ENCODE results near the gene ZNF652.
"Not testable (repeated sequence)": the region's sequence is repeated elsewhere in the genome, so short reads cannot be mapped to it uniquely, and the experiment has no call there.

Gene ZNF652

DNA sequence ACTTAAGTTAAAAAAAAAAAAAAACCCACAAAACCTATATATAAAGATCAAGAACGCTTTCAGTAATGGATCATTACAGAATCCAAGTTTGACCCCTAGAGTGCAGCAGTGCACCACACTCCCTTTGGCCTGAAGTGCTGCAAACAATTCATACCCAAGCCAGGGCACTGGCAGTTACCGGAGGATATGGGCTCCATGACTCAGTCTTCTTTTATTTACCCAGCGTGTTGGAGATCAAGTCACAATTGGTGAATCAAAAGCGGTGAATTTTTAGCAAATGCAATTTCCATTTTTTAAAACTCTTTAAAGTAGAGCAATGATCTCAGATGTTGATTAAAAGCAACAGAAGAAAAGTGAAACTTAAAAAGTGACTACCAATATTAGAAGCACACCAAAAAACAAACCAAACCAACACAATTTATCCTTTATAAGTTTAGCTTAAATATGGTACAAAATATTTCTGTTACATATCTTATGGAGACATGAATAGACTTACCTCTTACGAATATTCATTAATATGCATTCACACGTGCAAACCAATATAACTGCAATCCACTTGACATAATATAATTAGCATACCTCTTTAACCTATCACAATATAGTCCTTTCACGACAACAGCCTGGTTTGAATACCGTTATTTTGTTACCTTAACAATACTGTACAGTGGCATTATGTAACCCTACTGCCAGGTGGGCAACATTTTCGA lies 46.3 kb downstream of the ZNF652 start:
- DNase-seq (ENCODE audit: low read depth in 2 of 2) = peak; percentile 53 to 67

DNA sequence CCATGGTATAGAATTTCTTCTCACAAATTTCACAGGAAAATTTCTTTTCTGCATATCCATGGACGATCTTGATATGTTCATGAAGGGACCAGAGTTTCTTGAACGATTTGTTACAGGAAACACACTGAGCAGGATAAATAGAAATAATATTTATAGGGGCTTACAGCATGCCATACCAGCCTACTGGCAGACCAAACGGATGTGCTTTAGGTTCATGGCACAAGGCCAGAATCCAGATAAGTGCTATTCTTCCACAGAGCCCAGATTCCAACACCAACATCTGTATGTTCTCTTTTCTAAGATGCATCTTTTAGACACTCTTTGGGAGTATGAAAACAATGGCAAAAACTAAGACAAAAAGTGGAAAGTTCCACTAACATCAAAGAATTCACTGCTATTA lies 49.3 kb downstream of the ZNF652 start:
- no peak for DNase-seq (ENCODE audit: low read depth in 2 of 2)

DNA sequence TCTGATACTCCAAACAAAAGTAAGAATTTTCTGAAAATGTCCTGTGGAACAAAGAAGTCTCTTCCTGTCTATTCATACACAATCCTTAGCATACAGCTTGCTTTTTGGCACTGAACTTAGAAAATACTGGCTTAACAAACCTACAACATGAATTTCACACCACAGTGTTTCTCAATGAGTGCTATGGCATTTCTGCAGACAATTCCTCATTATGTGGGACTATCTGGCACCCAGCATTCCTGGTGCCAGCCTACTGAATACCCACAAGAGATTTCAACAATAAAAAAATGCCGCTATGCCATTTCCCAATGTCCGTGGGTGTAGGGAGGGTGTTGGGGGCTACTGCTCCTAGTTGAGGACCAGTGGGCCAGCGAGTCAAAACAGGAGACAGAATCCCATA lies 62.1 kb downstream of the ZNF652 start:
- DNase-seq (ENCODE audit: low read depth in 2 of 2) = no peak

DNA sequence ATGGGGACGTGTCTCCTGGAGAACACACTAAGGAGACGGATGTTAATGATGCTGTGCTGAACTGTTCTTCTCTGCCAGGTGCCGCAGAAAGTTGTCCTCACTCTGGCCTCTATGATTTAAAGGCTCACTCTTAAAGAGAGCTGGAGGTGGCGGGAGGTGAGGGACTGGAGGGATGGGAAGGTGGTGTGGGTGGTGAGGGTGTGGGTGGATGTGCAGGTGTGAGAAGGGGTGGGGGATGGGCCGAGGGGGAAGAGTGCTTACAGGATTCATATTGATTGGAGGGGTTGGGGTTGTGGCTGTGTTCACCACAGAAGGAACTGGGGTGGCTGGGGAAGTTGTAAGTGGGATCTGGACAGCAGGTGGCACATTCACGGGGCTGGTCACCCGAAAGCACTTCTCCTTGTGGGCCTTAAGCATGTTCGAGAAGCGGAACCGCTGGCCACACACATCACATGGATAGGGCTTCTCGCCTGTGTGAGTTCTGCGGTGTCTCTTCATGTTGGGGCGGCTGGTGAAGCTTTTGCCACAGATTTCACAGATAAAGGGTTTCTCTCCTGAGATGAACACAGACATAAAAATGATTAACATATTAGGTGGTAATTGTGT lies 63.6 kb downstream of the ZNF652 start:
- DNase-seq (ENCODE audit: low read depth in 2 of 2) = no peak

DNA sequence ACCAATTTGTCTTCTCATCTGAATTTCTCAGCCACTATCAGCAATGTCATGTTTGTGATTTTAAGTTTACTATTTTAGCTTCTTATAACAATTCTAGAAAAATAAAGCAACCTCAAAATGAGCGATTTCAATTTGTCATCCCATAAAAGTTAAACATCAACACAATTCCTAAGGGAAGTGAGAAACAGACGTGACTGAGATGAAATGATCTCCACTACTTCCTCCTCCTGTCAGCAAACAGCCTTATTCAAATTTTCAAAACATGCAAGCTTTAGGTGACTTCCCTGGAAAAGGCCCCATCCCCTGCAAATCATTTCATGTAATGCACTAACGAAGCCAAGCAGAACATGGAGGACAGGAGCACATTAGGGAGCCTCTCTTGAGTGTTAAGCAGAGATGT lies 64.9 kb downstream of the ZNF652 start:
- no peak for DNase-seq (ENCODE audit: low read depth in 2 of 2)

DNA sequence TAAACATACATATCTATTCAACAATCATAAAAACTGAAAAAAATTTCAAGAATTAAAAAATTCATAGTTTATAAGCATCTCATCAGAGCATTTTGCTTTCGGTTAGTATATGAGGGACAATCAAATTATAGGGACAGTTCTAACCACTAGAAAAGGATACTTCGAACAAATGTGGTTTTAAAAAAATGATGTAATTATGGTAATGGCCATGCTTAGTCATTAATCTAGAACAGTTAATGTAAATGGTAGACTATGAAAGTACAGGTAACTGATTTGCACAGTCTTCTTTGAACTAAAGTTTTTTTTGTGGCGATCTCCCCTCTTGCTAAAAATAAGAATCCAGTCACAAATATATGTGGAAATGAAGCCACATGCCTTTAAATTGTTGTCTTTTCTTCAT lies 67.9 kb downstream of the ZNF652 start:
- DNase-seq (ENCODE audit: low read depth in 2 of 2) = no peak

DNA sequence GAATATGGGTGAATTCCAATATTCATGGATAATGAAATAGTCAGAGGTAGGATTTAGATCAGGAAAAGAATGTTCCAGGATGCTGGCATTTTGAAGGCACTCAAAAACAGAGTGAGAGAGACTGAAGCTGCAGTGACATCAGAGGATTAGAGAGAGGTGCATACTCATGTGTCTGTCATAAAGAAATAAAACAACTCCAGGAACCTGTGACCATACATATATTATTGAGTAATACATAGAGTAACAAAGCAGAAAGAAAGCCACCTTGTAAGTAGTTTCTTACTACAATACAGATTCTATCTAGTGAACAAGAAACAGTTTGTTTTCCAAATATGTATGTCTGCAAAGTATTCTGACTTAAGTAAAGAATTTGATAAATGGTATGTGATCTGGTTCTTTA lies 69.1 kb downstream of the ZNF652 start:
- DNase-seq (ENCODE audit: low read depth in 2 of 2) = no peak

DNA sequence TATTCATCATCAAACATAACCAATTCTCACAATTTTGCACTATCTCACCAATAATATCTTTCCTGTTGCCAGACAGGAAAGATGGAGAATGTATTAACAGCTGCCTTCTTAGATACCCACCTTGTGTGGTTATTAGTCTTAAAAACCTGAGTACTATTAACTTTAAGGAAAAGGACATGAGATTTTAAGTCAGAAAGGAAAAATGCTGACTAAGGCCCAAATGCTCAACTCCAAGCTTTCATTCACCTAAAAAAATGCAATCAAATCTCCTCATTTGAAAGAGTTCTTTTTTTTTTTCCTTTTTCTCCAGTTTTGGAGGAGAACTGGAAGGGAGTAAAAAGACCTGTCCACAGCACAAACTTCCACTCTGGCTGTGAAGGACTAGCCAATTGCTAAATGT lies 70.1 kb downstream of the ZNF652 start:
- DNase-seq (ENCODE audit: low read depth in 2 of 2) = no peak

DNA sequence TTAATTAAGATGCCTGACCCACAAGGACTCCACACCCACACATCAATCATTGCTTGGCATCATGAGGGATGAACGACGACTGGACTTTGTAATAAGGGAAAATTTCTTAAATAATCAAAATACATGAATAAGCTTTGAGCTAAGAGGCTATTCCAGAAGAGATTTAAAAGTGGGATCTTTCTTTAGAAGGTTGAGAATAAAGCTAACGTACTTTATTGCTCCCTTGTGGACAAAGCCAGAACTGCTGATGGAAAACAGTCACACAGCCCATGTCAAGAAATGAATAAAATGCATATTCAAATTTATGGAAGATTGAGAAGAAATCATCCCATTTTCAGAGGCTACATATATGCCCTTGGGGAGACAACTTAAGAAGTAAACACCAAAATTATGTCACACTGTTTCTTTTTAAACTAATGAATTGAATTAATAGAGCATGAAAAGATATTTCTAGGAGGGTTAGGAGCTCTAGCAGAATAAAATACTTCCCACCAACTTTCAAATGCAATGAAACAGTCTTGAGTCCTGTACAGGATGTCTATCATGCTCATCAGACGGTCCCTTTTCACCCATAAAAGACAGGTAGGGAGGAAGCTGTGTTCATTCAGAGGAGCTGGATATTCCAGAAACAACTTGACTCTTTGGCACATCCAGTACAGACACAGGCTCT lies 71.2 kb downstream of the ZNF652 start:
- DNase-seq (ENCODE audit: low read depth in 2 of 2) = no peak

DNA sequence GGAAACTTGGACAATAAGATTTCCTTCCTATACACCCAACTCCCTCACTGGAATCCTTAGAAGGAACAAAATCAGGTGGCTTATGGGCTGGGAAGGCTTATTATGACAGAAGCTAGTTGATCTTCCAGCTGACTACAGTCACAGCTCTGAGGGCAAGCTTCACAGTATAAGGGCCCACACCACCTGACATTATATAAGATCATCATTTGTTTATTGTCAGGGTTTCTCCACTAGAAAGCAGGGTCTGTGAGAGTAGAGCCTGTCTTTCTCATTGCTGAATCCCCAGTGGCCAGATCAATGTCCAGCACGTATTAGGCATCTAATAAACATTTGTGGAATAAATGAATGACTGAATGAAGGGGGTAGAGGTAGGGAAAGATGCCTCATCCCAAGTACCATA lies 73.7 kb downstream of the ZNF652 start:
- no peak for DNase-seq (ENCODE audit: low read depth in 2 of 2)

DNA sequence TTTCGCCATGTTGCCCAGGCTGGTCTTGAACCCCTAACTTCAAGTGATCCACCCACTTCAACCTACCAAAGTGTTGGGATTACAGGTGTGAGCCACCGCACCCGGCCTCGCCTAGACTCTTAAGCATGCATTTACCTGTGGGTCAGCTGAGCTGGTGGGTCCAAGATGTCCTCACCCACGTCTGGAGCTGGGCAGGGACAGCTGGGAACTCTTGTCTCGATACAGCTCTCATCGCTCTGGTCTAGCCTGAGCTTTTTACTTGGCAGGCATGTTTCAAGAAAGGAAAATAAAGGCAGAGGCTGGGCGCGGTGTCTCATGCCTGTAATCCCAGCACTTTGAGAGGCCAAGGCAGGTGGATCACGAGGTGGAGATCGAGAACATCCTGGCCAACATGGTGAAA lies 74.6 kb downstream of the ZNF652 start:
- no peak for DNase-seq (ENCODE audit: low read depth in 2 of 2)

DNA sequence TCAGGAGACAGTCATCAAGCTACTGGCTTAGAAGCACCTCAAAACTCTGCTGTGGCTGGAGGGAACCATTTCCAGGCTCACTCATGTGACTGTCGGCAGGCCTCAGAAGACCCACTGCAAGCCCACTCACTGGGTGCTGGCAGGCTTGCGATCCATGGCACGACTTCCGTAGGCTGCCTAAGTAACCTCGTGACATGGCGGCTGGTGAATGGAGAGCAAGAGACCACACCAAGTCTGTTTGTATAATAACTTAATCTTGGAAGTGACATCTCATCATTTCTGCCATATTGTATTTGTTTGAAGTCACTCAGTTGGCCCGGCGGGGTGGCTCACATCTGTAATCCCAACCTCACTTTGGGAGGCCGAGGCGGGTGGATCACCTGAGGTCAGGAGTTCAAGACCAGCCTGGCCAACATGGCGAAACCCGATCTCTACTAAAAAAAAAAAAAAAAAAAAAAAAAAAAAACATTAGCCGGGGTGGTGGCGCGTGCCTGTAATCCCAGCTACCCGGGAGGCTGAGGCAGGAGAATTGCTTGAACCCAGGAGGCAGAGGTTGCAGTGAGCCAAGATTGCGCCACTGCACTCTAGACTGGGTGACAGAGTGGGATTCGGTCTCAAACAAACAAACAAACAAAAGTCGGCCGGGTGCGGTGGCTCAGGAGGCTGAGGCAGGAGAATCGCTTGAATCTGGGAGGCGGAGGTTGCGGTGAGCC lies 75.6 kb downstream of the ZNF652 start:
- not testable (repeated sequence) for DNase-seq (ENCODE audit: low read depth in 2 of 2)

DNA sequence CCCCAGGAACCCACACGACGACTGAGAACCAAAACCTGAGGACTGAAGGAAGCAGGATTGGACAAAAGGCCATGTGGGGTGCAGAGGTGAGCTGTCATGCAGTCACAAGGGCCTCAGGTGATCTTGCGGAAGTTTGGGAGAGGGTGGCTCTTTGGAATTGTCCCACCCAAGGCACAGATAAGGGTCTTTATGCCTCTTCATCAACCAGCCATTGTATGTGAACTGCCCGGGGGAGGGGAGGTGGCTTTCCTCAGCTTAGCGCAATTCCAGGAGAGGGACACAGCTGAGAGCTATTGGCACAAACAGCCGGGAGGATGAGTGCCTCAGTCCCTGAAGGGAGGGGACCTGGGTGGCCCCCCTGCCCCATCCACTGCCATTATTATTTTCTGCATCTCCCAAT lies 76.3 kb downstream of the ZNF652 start:
- no peak for DNase-seq (ENCODE audit: low read depth in 2 of 2)

DNA sequence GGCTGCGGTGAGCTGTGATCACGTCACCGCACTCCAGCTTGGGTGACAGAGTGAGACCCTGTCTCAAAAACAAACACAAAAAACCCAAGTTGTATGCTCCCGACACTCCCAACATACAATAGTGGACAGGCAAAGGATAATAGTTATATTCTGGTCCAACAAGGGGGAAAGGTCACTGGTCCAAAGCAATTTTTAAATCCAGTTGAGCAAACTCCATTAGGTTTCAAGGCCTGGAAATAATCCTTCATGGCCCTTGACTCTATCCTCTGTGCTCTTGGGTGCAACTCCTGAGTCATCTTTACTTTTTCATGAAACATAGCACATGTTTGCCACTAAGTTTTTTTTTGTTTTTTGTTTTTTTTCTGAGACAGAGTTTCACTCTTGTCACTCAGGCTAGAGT lies 81.1 kb downstream of the ZNF652 start:
- DNase-seq (ENCODE audit: low read depth in 2 of 2) = no peak

DNA sequence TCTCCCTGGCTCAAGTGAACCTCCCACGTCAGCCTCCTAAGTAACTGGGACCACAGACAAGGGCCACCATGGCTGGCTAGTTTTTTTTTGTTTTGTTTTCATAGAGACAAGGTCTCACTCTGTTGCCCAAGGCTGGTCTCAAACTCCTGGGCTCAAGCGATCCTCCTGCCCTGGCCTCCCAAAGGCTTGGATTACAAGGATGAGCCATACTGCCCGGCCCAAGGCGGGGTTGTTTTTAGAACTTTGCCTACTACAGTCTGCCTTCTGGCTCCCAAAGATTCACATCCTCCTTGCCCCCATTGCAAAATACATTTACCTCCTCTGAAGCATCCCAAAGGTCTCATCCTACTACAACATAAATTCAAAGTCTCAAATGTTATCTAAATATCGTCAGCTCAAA lies 82.0 kb downstream of the ZNF652 start:
- DNase-seq (ENCODE audit: low read depth in 2 of 2) = no peak

DNA sequence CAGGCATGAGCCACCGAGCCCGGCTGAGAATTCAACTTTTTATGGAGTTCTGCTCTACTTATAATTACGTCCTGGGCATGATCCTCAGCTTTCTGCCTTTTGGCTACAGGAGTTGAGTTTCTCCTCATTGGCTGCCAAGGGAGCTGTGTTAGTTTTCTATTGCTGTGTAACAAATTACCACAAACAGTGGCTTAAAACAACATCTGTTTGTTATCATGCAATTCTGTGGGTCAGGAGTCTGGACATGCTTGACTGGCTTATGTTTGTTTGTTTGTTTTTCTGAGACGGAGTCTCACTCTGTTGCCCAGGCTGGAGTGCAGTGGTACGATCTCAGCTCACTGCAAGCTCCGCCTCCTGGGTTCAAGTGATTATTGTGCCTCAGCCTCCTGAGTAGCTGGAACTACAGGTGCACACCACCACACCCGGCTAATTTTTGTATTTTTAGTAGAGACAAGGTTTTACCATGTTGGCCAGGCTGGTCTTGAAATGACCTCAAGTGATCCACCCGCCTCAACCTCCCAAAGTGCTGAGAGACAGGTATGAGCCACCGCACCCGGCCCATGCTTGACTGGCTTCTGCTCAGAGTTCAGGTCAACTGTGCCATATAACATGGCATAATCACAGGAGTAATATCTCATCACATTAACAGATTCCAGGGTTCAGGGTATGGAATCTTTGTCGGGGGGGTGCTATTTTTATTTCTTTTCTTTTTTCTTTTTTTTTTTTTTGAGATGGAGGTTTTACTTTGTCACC lies 82.6 kb downstream of the ZNF652 start:
- not testable (repeated sequence) for DNase-seq (ENCODE audit: low read depth in 2 of 2)

DNA sequence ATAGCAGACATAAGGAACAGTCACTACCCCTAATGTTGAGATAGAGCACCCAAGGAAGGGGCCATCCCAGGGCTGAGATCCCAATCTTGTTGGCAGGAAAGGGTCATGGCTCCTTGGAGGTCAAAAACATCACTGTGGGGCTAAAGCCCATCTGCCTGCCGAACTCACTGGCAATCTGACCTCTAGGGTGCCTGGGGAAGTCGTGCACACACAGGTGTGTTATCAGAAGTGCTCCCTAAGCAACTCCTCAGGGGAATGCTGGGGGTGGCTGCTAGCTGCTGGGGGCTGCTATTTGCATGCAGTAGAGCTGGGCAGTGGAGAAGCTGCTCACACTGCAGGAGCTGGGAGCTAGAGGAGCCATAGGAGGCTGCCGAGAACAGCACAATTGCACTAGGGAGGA lies 84.0 kb downstream of the ZNF652 start:
- DNase-seq (ENCODE audit: low read depth in 2 of 2) = no peak

DNA sequence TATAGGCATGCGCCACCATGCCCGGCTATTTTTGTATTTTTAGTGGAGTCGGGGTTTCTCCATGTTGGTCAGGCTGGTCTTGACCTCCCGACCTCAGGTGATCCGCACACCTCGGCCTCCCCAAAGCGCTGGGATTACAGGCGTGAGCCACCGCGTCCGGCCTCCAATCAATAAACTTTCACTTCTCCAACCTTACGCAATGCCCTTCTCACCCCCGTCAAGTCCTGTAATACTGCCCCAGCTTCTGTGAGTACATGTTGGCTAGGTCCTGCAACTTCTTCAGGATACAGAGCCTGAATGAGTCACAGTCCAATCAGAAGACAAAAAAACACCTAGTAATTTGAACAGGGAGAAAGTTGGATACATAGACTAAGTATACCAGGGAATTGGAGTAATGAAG lies 84.4 kb downstream of the ZNF652 start:
- DNase-seq (ENCODE audit: low read depth in 2 of 2) = no peak

DNA sequence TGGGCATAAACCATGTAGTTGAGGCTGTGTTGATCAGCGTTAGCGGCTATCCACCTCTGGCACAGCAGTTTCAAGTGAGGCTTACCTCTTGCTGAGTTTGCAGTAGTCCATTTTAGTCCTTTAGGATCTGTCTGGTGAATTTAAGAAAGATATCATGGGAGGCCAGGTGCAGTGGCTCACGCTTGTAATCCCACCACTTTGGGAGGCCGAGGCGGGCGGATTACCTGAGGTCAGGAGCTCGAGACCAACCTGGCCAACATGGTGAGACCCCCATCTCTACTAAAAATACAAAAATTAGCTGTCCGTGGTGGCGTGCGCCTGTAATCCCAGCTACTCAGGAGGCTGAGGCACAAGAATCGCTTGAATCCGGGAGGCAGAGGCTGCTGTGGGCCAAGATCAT lies 86.1 kb downstream of the ZNF652 start:
- DNase-seq (ENCODE audit: low read depth in 2 of 2) = not testable (repeated sequence)

DNA sequence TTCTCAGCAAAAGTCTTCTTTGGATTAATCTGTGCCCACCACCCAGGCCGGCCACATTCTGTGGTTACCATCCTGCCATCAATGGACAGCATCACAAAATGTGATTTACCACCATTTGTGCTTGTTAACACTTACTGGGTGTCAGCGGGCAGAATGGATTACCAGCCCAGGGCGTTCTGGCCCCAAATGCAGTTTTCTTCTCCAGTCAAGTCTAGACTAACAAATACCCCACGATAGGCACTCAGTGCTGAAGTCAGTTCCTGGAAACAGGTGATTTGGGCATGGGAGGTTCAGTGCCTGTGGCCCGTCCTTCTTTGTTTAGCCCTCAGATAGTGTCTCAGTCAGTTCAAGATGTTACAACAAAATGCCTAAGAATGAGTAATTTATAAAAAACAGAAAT lies 92.7 kb downstream of the ZNF652 start:
- no peak for DNase-seq (ENCODE audit: low read depth in 2 of 2)

DNA sequence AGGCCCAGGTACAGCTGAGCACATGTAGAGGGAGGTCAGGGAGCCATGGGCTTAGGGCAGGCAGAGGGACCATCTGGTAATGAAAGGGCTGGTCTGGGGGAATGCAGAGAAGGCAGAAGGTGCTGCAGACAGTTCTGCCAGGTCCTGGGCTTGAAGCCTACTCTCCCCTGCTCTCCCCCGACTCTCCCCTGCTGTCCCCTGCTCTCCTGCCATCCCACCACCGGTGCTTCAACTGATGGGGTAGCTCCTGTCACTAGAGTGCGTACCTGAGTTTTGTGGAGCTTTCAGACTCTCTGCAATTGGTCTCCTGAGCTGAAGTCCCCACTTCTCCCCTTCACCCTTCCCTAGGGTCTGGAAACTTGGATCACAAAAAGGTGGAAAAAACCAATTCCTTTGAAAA lies 94.1 kb downstream of the ZNF652 start:
- no peak for DNase-seq (ENCODE audit: low read depth in 2 of 2)

DNA sequence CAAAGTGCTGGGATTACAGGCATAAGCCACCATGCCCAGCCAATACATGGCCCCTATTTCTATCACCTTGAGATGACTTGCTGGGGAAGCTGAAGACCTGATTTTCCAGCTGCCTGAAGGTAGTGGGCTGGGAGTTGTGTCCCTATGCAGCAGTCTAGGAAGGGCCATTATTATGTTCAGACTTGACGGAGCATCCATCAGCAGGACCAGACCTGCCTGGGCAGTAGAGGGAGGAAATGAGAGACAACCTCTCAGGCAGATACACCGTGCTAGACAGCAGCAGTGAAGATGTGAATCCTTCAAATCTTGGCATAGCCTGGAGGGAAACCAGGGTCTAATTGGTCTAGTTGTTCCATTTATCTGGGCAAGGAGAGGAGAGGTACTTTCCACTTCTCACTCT lies 95.8 kb downstream of the ZNF652 start:
- no peak for DNase-seq (ENCODE audit: low read depth in 2 of 2)
